Vagina (tissue), 2 donors: ENCODE results near the gene DENND1A. TPM values are rescaled to one million over a fixed set of nuclear protein-coding genes. Genes with fewer than 3 reads are reported as not detected.

Experiments used
- DNase-seq, 2 donors: peaks; one replicate each; pipeline ENCODE4 v3.0.0-alpha.2; 2017; ENCODE audit errors: extremely low spot score in 2 of 2
- H3K27ac ChIP-seq: fragments of 200-600 bp; sonication (generic); one replicate; pipeline ENCODE4 v1.5.1; 2019
- H3K27me3 ChIP-seq: fragments of 200-600 bp; sonication (generic); one replicate; pipeline ENCODE4 v1.5.1; 2019
- H3K36me3 ChIP-seq, 2 donors: fragments of 200-600 bp; sonication (generic); one replicate each; pipeline ENCODE4 v1.5.1; 2017 to 2019
- H3K4me1 ChIP-seq: fragments of 200-600 bp; sonication (generic); one replicate; pipeline ENCODE4 v1.5.1; 2019
- H3K4me3 ChIP-seq, 2 donors: fragments of 200-600 bp; sonication (generic); 1 replicate in 1 of 2; 2 replicates in 1 of 2; pipeline ENCODE4 v1.5.1; 2016 to 2019
- H3K9me3 ChIP-seq: fragments of 200-600 bp; sonication (generic); one replicate; pipeline ENCODE4 v1.5.1; 2019
- POLR2A ChIP-seq, 2 donors: fragments of 450-650 bp; IDR thresholded peaks; one replicate each; pipeline ENCODE4 v1.6.1; 2017; ENCODE audit warnings: antibody characterized with exemption in 2 of 2, mild to moderate bottlenecking in 2 of 2, moderate library complexity in 2 of 2
- POLR2AphosphoS5 ChIP-seq, 2 donors: sonication (generic); formaldehyde crosslinking; IDR thresholded peaks; one replicate each; pipeline ENCODE4 v1.9.0; 2017; ENCODE audit warnings: antibody characterized with exemption in 2 of 2, mild to moderate bottlenecking in 2 of 2, low read depth in 1 of 2; ENCODE audit not compliant: insufficient read depth in 1 of 2
- intact Hi-C: fragments of 100-400 bp; cut with DNase I; formaldehyde crosslinking; loops from one replicate; pipeline ENCODE4 v1.15.1; 2023
- total RNA-seq: library from RNA; depleted of rRNA; stranded (reverse); fragments of >200 nt; gene quantifications from one replicate; pipeline ENCODE4 v1.2.3, GENCODE V29; 2016
- TF ChIP-seq, protein P1 (sequence below), 3 experiments: fragments of 450-650 bp in 2 of 3; fragments of 200-600 bp in 1 of 3; sonication (generic) in 1 of 3; IDR thresholded peaks; one replicate each; pipeline ENCODE4 v1.5.1; 2017 to 2019; ENCODE audit warnings: antibody characterized with exemption in 3 of 3, mild to moderate bottlenecking in 2 of 3, moderate library complexity in 2 of 3

Gene DENND1A
- total RNA-seq, 1 donor from 2014 or later: 20.4 TPM

DNA sequence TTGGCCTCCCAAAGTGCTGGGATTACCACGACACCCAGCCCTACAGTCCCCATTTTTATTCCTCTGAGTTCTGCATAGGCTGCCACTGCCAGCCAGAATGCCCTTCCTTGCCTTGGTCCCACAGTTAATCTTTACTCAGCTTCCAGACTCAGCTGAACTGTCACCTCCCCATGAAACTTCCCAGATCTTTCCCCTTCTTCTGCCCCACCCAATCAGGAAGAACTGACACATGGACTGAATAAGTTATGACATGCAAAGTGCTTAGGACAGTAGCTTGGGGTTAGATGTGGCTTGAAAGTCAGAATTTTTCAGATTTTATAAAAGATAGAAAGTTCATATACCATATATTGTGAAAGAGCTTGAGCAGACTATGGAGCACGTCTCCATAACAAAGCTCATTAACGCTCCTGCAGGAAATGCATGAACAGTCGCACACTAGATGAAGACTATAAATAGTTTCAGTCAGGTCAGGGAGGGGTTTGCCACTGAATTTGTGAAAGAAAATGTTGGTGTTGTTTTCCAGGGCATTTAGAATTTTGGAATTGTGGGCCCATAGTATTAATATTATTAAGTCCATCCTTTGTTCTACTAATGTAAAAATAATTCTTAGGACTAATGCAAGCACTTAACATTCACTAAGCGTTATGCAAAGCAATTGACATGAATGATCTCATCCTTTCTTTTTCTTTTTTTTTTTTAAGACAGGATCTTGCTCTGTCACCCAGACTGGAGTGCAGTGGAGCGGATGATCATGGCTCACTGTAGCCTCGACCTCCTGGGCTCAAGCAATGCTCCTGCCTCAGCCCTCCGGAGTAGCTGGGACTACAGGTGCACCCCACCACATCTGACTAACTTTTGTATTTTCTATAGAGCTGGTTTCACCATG lies 36.1 kb upstream of the DENND1A start:
- Histone ChIP-seq H3K4me1 (no peaks in the 10 kb centered on the region), H3K9me3 (no peaks in the 10 kb centered on the region), H3K27ac (no peak overlapping the region), H3K36me3 (no peaks in the 10 kb centered on the region), H3K4me3 (no peak overlapping the region), H3K27me3 (no peaks in the 10 kb centered on the region)
- no peak for TF ChIP-seq POLR2A (IDR thresholded peaks at IDR 0.05)
- TF ChIP-seq POLR2AphosphoS5 (IDR thresholded peaks at IDR 0.05; ENCODE audit: insufficient read depth in 1 of 2, low read depth in 1 of 2): no peak
- TF ChIP-seq, protein P1, sequence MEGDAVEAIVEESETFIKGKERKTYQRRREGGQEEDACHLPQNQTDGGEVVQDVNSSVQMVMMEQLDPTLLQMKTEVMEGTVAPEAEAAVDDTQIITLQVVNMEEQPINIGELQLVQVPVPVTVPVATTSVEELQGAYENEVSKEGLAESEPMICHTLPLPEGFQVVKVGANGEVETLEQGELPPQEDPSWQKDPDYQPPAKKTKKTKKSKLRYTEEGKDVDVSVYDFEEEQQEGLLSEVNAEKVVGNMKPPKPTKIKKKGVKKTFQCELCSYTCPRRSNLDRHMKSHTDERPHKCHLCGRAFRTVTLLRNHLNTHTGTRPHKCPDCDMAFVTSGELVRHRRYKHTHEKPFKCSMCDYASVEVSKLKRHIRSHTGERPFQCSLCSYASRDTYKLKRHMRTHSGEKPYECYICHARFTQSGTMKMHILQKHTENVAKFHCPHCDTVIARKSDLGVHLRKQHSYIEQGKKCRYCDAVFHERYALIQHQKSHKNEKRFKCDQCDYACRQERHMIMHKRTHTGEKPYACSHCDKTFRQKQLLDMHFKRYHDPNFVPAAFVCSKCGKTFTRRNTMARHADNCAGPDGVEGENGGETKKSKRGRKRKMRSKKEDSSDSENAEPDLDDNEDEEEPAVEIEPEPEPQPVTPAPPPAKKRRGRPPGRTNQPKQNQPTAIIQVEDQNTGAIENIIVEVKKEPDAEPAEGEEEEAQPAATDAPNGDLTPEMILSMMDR (IDR thresholded peaks at IDR 0.05): no peak
- DNase-seq: no peak
- intact Hi-C loops: no loop called here

DNA sequence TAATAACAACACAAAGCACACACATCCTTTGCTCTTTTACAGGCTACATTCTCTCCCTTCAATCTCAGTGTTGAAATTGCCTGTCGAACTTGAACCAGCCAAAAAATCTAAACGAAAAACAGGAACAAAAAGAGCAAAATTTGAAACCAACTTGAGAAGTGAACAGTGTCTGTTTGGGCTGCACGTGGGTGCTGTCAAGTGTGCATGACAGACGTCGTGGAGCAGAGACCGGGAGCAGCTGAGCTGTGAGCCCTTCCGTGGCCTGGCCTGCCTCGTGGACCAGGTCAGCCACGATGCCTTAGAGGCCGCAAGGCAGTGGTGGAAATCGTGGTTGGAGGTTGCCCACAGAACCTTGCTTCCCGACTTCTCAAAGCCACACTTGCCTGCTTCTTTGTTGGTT lies 34.8 kb upstream of the DENND1A start:
- intact Hi-C loops: no loop called here
- Histone ChIP-seq H3K4me3 (no peak overlapping the region), H3K36me3 (no peaks in the 10 kb centered on the region), H3K27ac (no peak overlapping the region), H3K27me3 (no peaks in the 10 kb centered on the region), H3K4me1 (no peaks in the 10 kb centered on the region), H3K9me3 (no peaks in the 10 kb centered on the region)
- TF ChIP-seq, protein P1 (IDR thresholded peaks at IDR 0.05): no peak
- TF ChIP-seq POLR2AphosphoS5 (IDR thresholded peaks at IDR 0.05; ENCODE audit: insufficient read depth in 1 of 2, low read depth in 1 of 2) (no peak), POLR2A (IDR thresholded peaks at IDR 0.05) (no peak)
- DNase-seq: no peak

DNA sequence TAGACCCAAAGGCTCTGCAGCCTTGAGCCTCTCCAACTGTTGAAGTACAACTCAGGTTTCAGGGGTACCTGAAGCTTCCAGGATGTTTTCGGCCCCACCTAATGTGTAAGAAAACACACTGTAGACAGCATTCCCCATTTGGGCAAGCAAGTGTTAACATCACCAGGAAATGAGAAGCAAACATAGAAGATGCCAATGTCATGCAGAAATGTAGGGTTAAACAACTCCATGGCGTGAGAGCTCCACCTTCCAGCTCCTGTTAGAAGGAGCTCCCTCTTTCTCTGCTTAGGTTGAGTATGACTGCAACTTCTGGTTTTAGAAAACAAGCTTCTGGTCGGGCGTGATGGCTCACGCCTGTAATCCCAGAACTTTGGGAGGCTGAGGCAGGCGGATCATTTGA lies 31.0 kb upstream of the DENND1A start:
- intact Hi-C loops: no loop called here
- H3K27me3 ChIP-seq: no peaks in the 10 kb centered on the region

DNA sequence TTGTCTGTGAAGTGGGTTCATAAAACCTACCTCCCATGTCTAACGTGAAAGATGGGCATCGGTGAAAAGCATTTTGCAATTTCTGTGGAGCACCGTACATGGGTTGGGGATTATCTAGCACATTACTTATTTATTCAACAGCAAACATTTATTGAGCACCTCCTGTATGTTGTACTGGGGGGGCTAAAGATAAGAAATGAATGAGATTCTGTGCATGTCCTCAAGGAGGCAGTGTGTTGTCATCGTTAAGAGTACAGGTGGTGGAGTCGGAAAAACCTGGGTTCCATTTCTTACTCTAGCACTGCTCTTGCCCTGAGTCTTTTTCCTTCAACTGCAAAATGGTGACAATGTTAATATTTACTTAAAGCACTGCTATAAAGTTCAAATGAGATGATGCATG lies 30.4 kb upstream of the DENND1A start:
- TF ChIP-seq, protein P1 (IDR thresholded peaks at IDR 0.05): no peak
- no peak for TF ChIP-seq POLR2A (IDR thresholded peaks at IDR 0.05)
- no peak for TF ChIP-seq POLR2AphosphoS5 (IDR thresholded peaks at IDR 0.05; ENCODE audit: insufficient read depth in 1 of 2, low read depth in 1 of 2)
- no peak overlapping the region for H3K27ac ChIP-seq
- no peak overlapping the region for H3K4me3 ChIP-seq
- H3K36me3 ChIP-seq: no peaks in the 10 kb centered on the region
- no peaks in the 10 kb centered on the region for H3K9me3 ChIP-seq
- intact Hi-C loops: no loop called here
- no peak for DNase-seq
- no peaks in the 10 kb centered on the region for H3K4me1 ChIP-seq
- H3K27me3 ChIP-seq: no peaks in the 10 kb centered on the region

More for the DNA sequence above, 31.0 kb upstream of the DENND1A start:
- Histone ChIP-seq H3K36me3 (no peaks in the 10 kb centered on the region), H3K4me3 (no peak overlapping the region), H3K27ac (no peak overlapping the region), H3K9me3 (no peaks in the 10 kb centered on the region), H3K4me1 (no peaks in the 10 kb centered on the region)
- TF ChIP-seq, protein P1 (IDR thresholded peaks at IDR 0.05): no peak
- TF ChIP-seq POLR2AphosphoS5 (IDR thresholded peaks at IDR 0.05; ENCODE audit: insufficient read depth in 1 of 2, low read depth in 1 of 2): no peak
- TF ChIP-seq POLR2A (IDR thresholded peaks at IDR 0.05): no peak
- no peak for DNase-seq

DNA sequence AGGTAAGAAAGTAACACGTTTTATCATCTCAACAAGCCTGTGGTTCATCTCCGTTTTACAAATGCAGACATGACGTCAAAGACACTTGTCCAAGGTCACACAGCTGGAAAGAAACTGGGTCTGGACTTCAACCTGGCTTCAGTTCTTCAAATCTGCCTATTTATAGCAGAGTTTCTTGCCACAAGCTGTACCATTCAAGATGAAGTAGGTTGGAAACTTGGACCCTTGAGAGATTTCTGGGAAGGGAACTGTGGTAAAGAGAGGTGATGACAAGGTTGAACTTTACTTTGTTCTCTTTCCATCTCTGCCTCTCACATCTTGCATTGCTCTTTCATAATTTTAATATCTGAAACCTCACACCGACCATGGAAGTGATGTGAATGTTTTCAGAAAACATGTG lies 29.9 kb upstream of the DENND1A start:
- intact Hi-C loops: no loop called here

More for the DNA sequence above, 29.9 kb upstream of the DENND1A start:
- H3K36me3 ChIP-seq: no peaks in the 10 kb centered on the region
- no peaks in the 10 kb centered on the region for H3K4me1 ChIP-seq
- no peak overlapping the region for H3K4me3 ChIP-seq
- TF ChIP-seq, protein P1 (IDR thresholded peaks at IDR 0.05): no peak
- TF ChIP-seq POLR2AphosphoS5 (IDR thresholded peaks at IDR 0.05; ENCODE audit: insufficient read depth in 1 of 2, low read depth in 1 of 2) (no peak), POLR2A (IDR thresholded peaks at IDR 0.05) (no peak)
- H3K9me3 ChIP-seq: no peaks in the 10 kb centered on the region
- no peak overlapping the region for H3K27ac ChIP-seq
- H3K27me3 ChIP-seq: no peaks in the 10 kb centered on the region
- DNase-seq: no peak
